Effector memory CD4-positive, alpha-beta T cell (primary cell): ENCODE results near the gene MIX23.
A peak's percentile ranks its signal among the peaks of the same experiment; 100 is the strongest.

Experiments
- DNase-seq, 3 donors: peaks; one replicate each; pipeline ENCODE4 v3.0.0-alpha.2; 2020
- H3K27ac ChIP-seq: 2 replicates; pipeline ENCODE4 v1.7.0; 2013; ENCODE audit warnings: mild to moderate bottlenecking, low read length, moderate library complexity; ENCODE audit not compliant: insufficient read depth, poor library complexity, severe bottlenecking
- H3K27me3 ChIP-seq: replicated peaks from 2 replicates; pipeline ENCODE4 v1.7.0; 2013; ENCODE audit warnings: mild to moderate bottlenecking, low read length; ENCODE audit not compliant: insufficient read depth, control insufficient read depth, poor library complexity, severe bottlenecking
- H3K36me3 ChIP-seq: 2 replicates; pipeline ENCODE4 v1.7.0; 2013; ENCODE audit warnings: mild to moderate bottlenecking, low read length, moderate library complexity; ENCODE audit not compliant: control insufficient read depth, insufficient read depth
- H3K4me1 ChIP-seq: 2 replicates; pipeline ENCODE4 v1.7.0; 2013; ENCODE audit warnings: low read length, mild to moderate bottlenecking; ENCODE audit not compliant: control insufficient read depth, insufficient read depth, poor library complexity, severe bottlenecking
- H3K4me3 ChIP-seq: 2 replicates; pipeline ENCODE4 v1.7.0; 2013; ENCODE audit warnings: low read length, low read depth, mild to moderate bottlenecking; ENCODE audit not compliant: insufficient read depth, poor library complexity, severe bottlenecking
- H3K9me3 ChIP-seq: 2 replicates; pipeline ENCODE4 v1.7.0; 2013; ENCODE audit warnings: mild to moderate bottlenecking, low read length, moderate library complexity; ENCODE audit not compliant: control insufficient read depth

Gene MIX23

DNA sequence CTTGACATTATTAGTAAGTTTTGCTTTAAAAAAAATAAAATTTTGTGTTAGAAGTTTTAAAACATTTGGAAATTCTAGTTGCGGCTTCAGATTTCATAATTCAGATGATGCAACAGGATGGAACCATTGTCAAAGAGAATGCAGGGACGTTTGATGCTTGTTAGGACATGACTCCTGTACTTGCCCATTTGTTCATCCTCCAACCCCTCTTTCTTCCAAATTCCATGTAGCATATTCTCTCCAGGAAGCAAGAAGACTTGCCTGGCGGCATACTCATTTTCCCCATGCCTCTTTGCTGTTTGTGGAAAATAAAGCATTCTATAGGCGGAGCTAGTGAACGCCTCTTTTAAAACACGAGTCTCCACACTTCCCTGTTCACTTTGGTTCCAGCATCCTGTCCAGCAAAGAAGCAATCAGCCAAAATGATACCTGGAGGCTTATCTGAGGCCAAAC, 58.1 kb downstream of the MIX23 start, which contains the start of gene CSTA:
Gene CSTA (plus strand): TSS at position 378 of the 453 bp plus-strand sequence. CDS start 45 bp downstream, at position 423.
- no peak for DNase-seq
- Histone ChIP-seq H3K4me3 (no peak within 1 kb of the TSS), H3K27ac (no peak within 1 kb of the TSS), H3K27me3 (no peaks in the 10 kb centered on the region), H3K4me1 (peaks cover 9% of the 10 kb centered on the region), H3K9me3 (no peaks in the 10 kb centered on the region), H3K36me3 (no peaks in the 10 kb centered on the region)

DNA sequence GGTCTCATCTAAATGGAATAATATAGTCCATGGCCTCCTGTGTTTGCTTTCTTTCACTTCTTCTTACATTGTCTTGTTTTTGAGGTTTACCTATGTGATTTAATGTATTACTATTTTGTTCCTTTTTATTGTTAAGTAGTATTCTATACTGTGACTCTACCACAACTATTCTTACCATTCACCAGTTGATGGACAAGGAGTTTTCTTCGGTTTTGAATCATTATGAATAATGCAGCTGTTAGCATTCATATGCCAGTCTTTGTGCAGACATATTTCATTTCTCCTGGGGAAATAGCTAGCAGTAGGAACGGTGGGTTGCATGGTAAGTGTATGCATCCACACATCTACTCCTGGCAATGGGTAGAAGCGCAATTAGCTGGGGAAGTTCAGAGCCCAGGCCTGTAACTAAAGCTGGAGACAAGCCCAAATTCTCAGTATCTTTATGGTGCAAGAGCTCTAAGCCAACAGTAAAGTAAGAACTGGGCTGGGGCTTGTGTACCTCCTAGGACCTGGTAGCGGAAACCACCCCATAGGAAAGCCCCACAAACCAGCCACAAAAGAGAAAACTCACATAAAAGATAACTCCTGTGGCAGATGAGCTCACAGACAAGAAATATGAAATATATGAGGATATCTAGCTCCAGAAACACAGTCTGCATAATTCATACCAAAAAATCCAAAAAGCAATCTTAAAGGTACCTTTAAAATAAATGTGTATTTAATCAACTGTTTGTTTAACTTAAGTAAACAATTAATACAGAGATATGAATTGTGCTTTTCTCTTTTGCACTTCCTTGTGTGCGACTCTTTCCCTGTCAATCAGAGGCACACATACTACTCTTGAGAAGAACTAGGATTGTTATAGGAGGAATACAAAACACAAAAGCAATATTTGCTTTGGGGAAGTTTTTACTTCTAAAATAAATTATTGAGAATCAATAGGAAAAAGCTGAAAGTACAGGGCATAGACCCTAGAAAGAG, 60.6 kb downstream of the MIX23 start:
- Histone ChIP-seq H3K27me3 (no peaks in the 10 kb centered on the region), H3K4me3 (no peak overlapping the region), H3K36me3 (no peaks in the 10 kb centered on the region), H3K27ac (no peak overlapping the region), H3K9me3 (no peaks in the 10 kb centered on the region), H3K4me1 (peaks cover 9% of the 10 kb centered on the region)
- peak in 1 of 3 donors; percentile 24 for DNase-seq

DNA sequence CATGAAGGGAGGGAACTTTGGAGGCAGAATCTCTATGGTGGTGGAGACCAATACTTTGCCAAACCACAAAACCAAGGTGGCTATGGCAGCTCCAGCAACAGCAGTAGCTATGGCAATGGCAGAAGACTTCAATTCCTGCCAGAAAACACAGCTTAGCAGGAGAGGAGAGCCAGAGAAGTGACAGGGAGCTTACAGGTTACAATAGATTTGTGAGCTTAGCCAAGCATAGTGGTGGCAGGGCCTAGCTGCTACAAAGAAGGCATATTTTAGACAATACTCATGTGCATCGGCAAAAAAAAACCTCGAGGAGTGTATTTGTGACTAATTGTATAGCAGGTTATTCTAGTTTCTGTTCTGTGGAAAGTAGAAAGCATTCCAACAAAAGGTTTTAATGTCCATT, 64.4 kb downstream of the MIX23 start:
- Histone ChIP-seq H3K9me3 (no peaks in the 10 kb centered on the region), H3K27ac (no peak overlapping the region), H3K36me3 (no peaks in the 10 kb centered on the region), H3K27me3 (no peaks in the 10 kb centered on the region), H3K4me3 (no peak overlapping the region), H3K4me1 (peaks cover 9% of the 10 kb centered on the region)
- no peak for DNase-seq

DNA sequence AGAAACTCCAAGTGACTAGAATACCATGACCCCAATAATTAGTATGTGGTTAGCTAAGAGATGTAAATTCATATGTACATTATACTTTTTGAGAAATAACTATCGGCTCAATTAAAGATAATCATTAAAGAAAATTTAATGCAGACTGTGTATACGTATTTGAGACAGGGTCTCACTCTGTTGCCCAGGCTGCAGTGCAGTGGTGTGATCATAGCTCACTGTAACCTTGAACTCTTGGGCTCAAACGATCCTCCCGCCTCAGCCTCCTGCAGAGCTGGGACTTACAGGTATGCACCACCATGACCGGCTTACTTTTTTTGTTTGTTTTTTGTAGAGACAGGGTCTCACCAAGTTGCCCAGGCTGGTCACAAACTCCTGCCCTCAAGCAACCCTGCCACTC, 66.7 kb downstream of the MIX23 start:
- DNase-seq, result no peak
- Histone ChIP-seq H3K27me3 (no peaks in the 10 kb centered on the region), H3K4me3 (no peak overlapping the region)

DNA sequence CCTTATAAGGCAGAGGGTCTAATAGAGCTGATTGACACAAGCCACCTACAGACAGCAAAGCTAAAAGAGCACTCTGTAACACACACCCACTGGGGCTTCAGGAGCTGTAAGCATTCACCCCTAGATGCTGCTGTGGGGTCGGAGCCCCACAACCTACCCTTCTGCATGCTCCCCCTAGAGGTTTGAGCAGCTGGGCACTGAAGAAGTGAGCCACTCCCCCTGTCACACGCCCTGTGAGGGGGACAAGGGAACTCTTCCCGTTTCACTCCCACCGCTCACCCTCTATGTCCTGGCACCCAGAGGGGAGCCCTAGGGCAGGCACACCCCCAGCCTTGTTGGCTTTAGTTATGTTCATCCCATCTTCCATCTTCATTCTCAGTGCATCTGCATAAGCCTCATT, 67.4 kb downstream of the MIX23 start:
- Histone ChIP-seq H3K27me3 (no peaks in the 10 kb centered on the region), H3K4me3 (no peak overlapping the region), H3K36me3 (no peaks in the 10 kb centered on the region), H3K4me1 (peaks cover 8% of the 10 kb centered on the region), H3K9me3 (no peaks in the 10 kb centered on the region), H3K27ac (no peak overlapping the region)
- no peak for DNase-seq

More for the DNA sequence above, 66.7 kb downstream of the MIX23 start:
- H3K9me3 ChIP-seq, result no peaks in the 10 kb centered on the region
- no peak overlapping the region for H3K27ac ChIP-seq
- H3K36me3 ChIP-seq, result no peaks in the 10 kb centered on the region
- peaks cover 8% of the 10 kb centered on the region for H3K4me1 ChIP-seq

DNA sequence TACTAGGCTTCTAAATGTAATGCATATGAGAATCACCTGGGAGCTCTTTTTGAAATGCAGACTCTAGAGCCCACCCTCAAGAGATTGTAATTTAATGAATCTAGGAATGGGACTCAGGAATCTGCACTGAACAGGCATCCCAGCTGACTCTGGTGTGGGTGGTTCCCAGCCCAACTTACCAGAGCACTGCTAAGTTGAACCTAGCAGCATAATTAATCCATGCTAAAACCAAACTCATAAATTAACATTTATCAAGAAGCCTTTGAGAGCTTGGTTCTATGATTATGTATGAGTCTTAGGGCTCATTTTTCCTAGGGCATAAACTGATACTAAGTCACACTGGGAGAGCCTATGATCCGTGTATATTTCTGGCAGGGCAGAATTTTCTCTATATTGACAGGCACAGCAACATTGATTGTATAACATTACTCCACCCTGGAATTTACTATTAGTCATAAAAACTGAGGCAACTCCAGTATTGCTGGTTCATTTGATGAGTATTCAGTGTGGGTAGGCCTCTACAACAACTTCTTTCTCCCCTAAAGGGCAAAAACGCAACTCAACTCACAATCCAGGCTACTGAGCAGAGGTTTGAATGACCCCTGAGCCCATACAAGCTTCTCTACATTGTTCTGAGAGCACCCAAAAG, 68.7 kb downstream of the MIX23 start:
- H3K4me1 ChIP-seq, result peaks cover 8% of the 10 kb centered on the region
- no peaks in the 10 kb centered on the region for H3K36me3 ChIP-seq
- H3K9me3 ChIP-seq, result no peaks in the 10 kb centered on the region
- no peak overlapping the region for H3K4me3 ChIP-seq
- no peak overlapping the region for H3K27ac ChIP-seq
- DNase-seq, result no peak
- no peaks in the 10 kb centered on the region for H3K27me3 ChIP-seq

DNA sequence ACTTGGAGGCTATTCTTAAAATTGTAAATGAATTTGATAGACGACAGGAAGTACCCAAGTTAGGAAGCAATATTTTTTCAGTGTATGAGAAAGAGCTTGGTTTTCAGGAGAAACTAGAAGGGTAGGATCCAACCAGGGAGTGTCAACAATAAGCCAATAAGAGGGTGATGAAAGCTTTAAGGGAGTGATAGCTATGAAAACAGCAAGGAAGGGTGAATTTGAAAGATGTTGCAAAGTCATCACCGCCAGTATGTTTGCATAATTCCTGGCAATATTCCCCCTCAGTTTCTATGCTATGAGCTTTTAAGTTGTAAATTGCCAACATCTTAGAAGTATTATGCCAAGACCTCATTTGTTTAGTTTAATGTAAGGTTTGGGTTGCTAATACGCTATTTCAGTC, 69.8 kb downstream of the MIX23 start:
- Histone ChIP-seq H3K4me1 (peaks cover 8% of the 10 kb centered on the region), H3K4me3 (no peak overlapping the region), H3K27ac (no peak overlapping the region), H3K9me3 (no peaks in the 10 kb centered on the region), H3K27me3 (no peaks in the 10 kb centered on the region), H3K36me3 (no peaks in the 10 kb centered on the region)
- DNase-seq, result no peak

DNA sequence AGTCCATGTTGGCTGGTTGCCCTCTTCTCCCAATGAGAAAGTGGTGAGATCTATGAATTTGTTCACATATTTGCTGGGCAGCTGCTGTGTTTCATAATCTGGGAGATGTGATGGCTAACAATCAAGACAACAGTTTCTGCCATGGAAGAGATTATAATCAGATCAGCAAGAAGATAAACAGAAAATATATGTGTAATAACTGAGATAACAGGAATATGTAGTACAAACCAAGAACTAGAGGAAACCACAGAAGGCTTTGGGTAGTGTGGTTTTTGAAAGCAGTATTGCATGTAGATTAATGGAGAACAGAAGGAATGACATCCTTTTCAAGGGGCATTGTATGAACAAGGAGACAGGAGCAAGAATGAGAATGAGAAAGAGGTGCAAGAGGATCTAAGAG, 70.2 kb downstream of the MIX23 start:
- Histone ChIP-seq H3K4me3 (no peak overlapping the region), H3K4me1 (peaks cover 8% of the 10 kb centered on the region), H3K9me3 (no peaks in the 10 kb centered on the region), H3K27ac (no peak overlapping the region), H3K27me3 (no peaks in the 10 kb centered on the region), H3K36me3 (no peaks in the 10 kb centered on the region)
- no peak for DNase-seq

DNA sequence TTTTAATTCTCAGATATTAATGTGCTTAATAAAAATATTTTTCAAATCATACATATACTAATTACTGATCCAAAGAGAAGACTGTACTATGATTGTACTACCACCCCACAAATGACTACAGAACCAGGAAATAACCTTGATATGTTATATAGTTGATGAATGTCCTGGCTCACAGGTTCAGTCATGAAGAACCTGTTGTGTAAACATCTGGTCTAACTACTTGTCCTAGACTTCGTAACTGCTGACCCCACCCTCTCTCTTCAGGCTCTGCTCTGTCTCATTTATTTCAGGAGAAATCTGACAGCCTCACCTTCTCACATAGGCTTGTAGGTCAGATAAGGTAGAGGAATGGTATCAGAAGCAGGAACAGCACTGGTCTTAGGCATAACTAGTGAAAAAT, 72.7 kb downstream of the MIX23 start:
- Histone ChIP-seq H3K36me3 (no peaks in the 10 kb centered on the region), H3K4me1 (peaks cover 8% of the 10 kb centered on the region), H3K4me3 (no peak overlapping the region), H3K27ac (no peak overlapping the region), H3K9me3 (no peaks in the 10 kb centered on the region), H3K27me3 (no peaks in the 10 kb centered on the region)
- DNase-seq, result no peak
